Measurements from ENCODE around the gene SAE1. TPM values are rescaled to one million over a fixed set of nuclear protein-coding genes. Genes with fewer than 3 reads are reported as not detected.
"Not testable (repeated sequence)": the region's sequence is repeated elsewhere in the genome, so short reads cannot be mapped to it uniquely, and the experiment has no call there.

The SAE1 gene
- polyA plus RNA-seq, 3 donors = 28.3 to 54.2 (median 46.5) TPM

DNA sequence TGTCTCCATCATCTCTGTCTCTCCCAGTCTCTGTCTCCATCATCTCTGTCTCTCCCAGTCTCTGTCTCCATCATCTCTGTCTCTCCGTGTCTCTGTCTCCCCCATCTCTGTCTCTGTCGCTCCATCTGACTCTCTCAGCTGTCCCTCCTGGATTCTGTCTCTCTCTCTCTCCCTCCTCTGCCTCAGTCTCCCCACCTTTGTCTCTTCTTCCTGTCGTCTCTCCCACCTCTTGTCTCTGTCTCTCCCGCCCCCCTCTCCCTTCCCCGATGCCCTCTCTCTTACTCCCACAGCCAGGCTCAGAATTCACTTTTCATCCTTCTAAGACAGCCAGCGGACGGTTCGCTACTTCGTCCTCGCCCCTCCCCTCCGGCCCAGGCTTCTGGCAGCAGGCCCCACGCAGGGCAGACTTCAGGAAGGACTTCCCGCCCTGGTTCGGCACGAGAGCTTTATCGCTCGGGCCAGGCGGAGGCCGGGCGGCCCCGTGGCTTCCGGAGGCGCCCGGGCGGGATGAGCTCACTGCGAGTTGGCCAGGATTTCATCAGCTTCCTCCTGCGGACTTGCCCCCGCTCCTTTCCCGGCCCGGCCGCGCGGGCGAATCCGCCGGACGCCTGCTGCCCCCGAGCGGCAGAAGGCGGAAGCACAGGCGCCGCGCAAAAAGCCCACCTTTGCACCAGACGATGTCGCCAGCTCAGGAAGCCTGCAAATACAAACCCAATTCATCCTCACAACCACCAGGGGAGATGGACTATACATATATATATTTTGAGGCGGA lies 113.3 kb downstream of the SAE1 start:
- peak overlapping the region; percentile 59 to 60 for H3K27ac ChIP-seq (ENCODE audit: low read depth in 1 of 2, low read length in 2 of 2)
- H3K4me3 ChIP-seq (replicated peaks in 1 of 3; ENCODE audit: low read depth in 2 of 3, low read length in 3 of 3) = peak overlapping the region in 1 of 3 experiments; percentile 43
- H3K4me2 ChIP-seq (replicated peaks; ENCODE audit: extremely low read depth, low read length, poor library complexity, severe bottlenecking) = peak overlapping the region; percentile 52
- peak overlapping the region in 5 of 7 donors; percentile 79 to 94 (median 91) for H3K27ac Mint-ChIP-seq
- intact Hi-C loops (cut with micrococcal nuclease) = loop anchor here (1.0 to 2.0 kb wide), 3 partner anchors 14 to 93 kb away; no protein-coding TSS in a partner anchor
- H3K4me1 Mint-ChIP-seq = peaks cover 30% of the 10 kb centered on the region
- peaks cover 2 to 6% of the 10 kb centered on the region in 2 donors for H3K36me3 Mint-ChIP-seq
- H3K4me1 ChIP-seq (ENCODE audit: control insufficient read depth in 1 of 2, insufficient read depth in 2 of 2, low read length in 2 of 2) = peaks cover 36 to 46% of the 10 kb centered on the region in 2 donors
- H3K36me3 ChIP-seq (replicated peaks in 1 of 2; ENCODE audit: control insufficient read depth in 1 of 2, insufficient read depth in 2 of 2, low read length in 2 of 2) = no peaks in the 10 kb centered on the region
- H3K9me3 ChIP-seq (replicated peaks in 1 of 2; ENCODE audit: control insufficient read depth in 1 of 2, insufficient read depth in 1 of 2, low read length in 2 of 2) = peaks cover 3 to 22% of the 10 kb centered on the region in 2 donors
- peaks cover 27 to 42% of the 10 kb centered on the region in 2 donors for H3K27me3 ChIP-seq (ENCODE audit: control insufficient read depth in 2 of 2, insufficient read depth in 2 of 2, low read length in 2 of 2)
- H3K4me3 Mint-ChIP-seq = peak overlapping the region; percentile 71 to 92
- no peaks in the 10 kb centered on the region for H4K20me1 ChIP-seq (ENCODE audit: insufficient read depth, low read length)
- peak; percentile 95 to 98 (median 98) for DNase-seq
- peaks cover 0 to 15% (median 5%) of the 10 kb centered on the region in 7 donors for H3K9me3 Mint-ChIP-seq
- H2AFZ ChIP-seq (ENCODE audit: insufficient read depth, low read depth, low read length, poor library complexity, severe bottlenecking) = peak overlapping the region; percentile 44
- no peak overlapping the region for H3K9ac ChIP-seq (ENCODE audit: insufficient read depth, low read length, poor library complexity, severe bottlenecking)
- peaks cover 12 to 29% (median 28%) of the 10 kb centered on the region in 3 donors for H3K27me3 Mint-ChIP-seq (ENCODE audit: low read depth in 3 of 3)
- H3K79me2 ChIP-seq (ENCODE audit: insufficient read depth, low read length) = no peaks in the 10 kb centered on the region
- TF ChIP-seq CTCF (IDR thresholded peaks at IDR 0.05) = peak; percentile 98
- 1% methylated on average over 40 of the region's 46 CpGs for WGBS (ENCODE audit: insufficient coverage)

DNA sequence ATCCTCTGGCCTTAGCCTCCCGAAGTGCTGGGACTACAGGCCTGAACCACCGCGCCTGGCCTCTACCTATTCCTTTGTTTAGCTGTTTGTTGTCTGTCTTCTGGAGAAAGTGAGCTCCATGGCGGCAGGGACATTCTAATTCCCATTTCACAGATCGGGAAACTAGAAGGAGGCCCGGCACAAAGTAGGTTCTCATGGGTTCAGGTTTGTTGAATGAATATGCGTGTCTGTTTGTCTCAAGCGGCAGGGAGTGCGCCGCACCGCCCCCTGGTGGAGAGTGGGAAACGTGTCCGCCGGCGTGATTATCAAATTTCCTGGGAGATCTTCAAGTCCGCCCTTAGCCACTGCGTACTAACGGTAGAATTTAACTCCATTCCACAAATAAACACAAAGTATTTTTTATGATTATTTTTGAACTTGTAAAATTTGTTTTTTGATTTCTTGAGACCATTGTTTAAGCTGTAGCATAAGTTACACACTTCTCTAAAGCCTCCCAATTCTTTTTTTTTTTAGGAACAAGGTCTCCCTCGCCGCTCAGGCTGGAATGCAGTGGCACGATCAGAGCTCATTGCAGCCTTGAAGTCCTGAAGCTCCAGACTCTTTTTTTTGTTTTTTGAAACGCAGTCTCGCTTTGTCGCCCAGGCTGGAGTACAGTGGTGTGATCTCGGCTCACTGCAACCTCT lies 116.8 kb downstream of the SAE1 start:
- H3K9me3 Mint-ChIP-seq = peaks cover 0 to 9% (median 2%) of the 10 kb centered on the region in 7 donors
- Histone ChIP-seq H3K9ac (ENCODE audit: insufficient read depth, low read length, poor library complexity, severe bottlenecking) (no peak overlapping the region), H3K9me3 (replicated peaks in 1 of 2; ENCODE audit: control insufficient read depth in 1 of 2, insufficient read depth in 1 of 2, low read length in 2 of 2) (no peaks in the 10 kb centered on the region), H3K4me1 (ENCODE audit: control insufficient read depth in 1 of 2, insufficient read depth in 2 of 2, low read length in 2 of 2) (peaks cover 20 to 23% of the 10 kb centered on the region in 2 donors), H3K27ac (ENCODE audit: low read depth in 1 of 2, low read length in 2 of 2) (no peak overlapping the region), H2AFZ (ENCODE audit: insufficient read depth, low read depth, low read length, poor library complexity, severe bottlenecking) (no peak overlapping the region), H3K4me2 (replicated peaks; ENCODE audit: extremely low read depth, low read length, poor library complexity, severe bottlenecking) (no peak overlapping the region), H4K20me1 (ENCODE audit: insufficient read depth, low read length) (no peaks in the 10 kb centered on the region), H3K4me3 (replicated peaks in 1 of 3; ENCODE audit: low read depth in 2 of 3, low read length in 3 of 3) (no peak overlapping the region), H3K27me3 (ENCODE audit: control insufficient read depth in 2 of 2, insufficient read depth in 2 of 2, low read length in 2 of 2) (peaks cover 0 to 11% of the 10 kb centered on the region in 2 donors), H3K36me3 (replicated peaks in 1 of 2; ENCODE audit: control insufficient read depth in 1 of 2, insufficient read depth in 2 of 2, low read length in 2 of 2) (no peaks in the 10 kb centered on the region), H3K79me2 (ENCODE audit: insufficient read depth, low read length) (no peaks in the 10 kb centered on the region)
- H3K27ac Mint-ChIP-seq = no peak overlapping the region
- no peak overlapping the region for H3K4me3 Mint-ChIP-seq
- peak; percentile 93 for TF ChIP-seq CTCF (IDR thresholded peaks at IDR 0.05)
- H3K27me3 Mint-ChIP-seq (ENCODE audit: low read depth in 3 of 3) = peaks cover 16 to 39% (median 18%) of the 10 kb centered on the region in 3 donors
- peak in 2 of 3 donors; percentile 63 to 76 for DNase-seq
- intact Hi-C loops (cut with micrococcal nuclease) = loop anchor here (1.0 to 5.0 kb wide), 2 partner anchors 35 to 98 kb away; no protein-coding TSS in a partner anchor
- 84% methylated on average over 5 of the region's 25 CpGs for WGBS (ENCODE audit: insufficient coverage)
- H3K4me1 Mint-ChIP-seq = peaks cover 22% of the 10 kb centered on the region
- peaks cover 0 to 3% of the 10 kb centered on the region in 2 donors for H3K36me3 Mint-ChIP-seq

DNA sequence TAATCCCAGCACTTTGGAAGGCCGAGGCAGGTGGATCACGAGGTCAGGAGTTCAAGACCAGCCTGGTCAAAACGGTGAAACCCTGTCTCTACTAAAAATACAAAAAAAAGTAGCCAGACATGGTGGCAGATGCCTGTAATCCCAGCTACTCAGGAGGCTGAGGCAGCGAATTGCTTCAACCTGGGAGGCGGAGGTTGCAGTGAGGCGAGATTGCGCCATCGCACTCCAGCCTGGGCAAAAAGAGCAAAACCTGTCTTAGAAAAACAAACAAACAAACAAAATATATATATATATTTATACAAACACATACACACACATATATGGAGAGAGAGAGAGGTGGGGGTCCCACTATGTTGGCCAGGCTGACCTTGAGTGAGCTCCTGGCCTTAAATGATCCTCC lies 122.4 kb downstream of the SAE1 start:
- H2AFZ ChIP-seq (ENCODE audit: insufficient read depth, low read depth, low read length, poor library complexity, severe bottlenecking); H3K36me3 Mint-ChIP-seq; H3K9me3 ChIP-seq (replicated peaks in 1 of 2; ENCODE audit: control insufficient read depth in 1 of 2, insufficient read depth in 1 of 2, low read length in 2 of 2); H3K4me2 ChIP-seq (replicated peaks; ENCODE audit: extremely low read depth, low read length, poor library complexity, severe bottlenecking); intact Hi-C loops (cut with micrococcal nuclease); H3K9me3 Mint-ChIP-seq; H3K9ac ChIP-seq (ENCODE audit: insufficient read depth, low read length, poor library complexity, severe bottlenecking); H3K4me3 Mint-ChIP-seq; H3K27me3 ChIP-seq (ENCODE audit: control insufficient read depth in 2 of 2, insufficient read depth in 2 of 2, low read length in 2 of 2); H3K4me3 ChIP-seq (replicated peaks in 1 of 3; ENCODE audit: low read depth in 2 of 3, low read length in 3 of 3); DNase-seq; H4K20me1 ChIP-seq (ENCODE audit: insufficient read depth, low read length); H3K27ac ChIP-seq (ENCODE audit: low read depth in 1 of 2, low read length in 2 of 2); H3K79me2 ChIP-seq (ENCODE audit: insufficient read depth, low read length); H3K36me3 ChIP-seq (replicated peaks in 1 of 2; ENCODE audit: control insufficient read depth in 1 of 2, insufficient read depth in 2 of 2, low read length in 2 of 2): not testable (repeated sequence)
- Mint-ChIP-seq H3K27ac (peak overlapping the region in 2 of 7 donors; percentile 53 to 80), H3K27me3 (ENCODE audit: low read depth in 3 of 3) (peaks cover 2 to 20% (median 12%) of the 10 kb centered on the region in 3 donors), H3K4me1 (peaks cover 14% of the 10 kb centered on the region)
- WGBS (ENCODE audit: insufficient coverage) = 91% methylated on average over 3 of the region's 8 CpGs
- peaks cover 14 to 15% of the 10 kb centered on the region in 2 donors for H3K4me1 ChIP-seq (ENCODE audit: control insufficient read depth in 1 of 2, insufficient read depth in 2 of 2, low read length in 2 of 2)
